Central memory CD4-positive, alpha-beta T cell (primary cell): ENCODE data around the gene RGS10.
A peak's percentile ranks its signal among the peaks of the same experiment; 100 is the strongest.
"Not testable (repeated sequence)": the region's sequence is repeated elsewhere in the genome, so short reads cannot be mapped to it uniquely, and the experiment has no call there.

Experiments used
- DNase-seq: peaks from one replicate; pipeline ENCODE4 v3.0.0; 2022
- total RNA-seq, 3 experiments: gene quantifications; one replicate each; lab custom pipeline; 2026; lab: John Stamatoyannopoulos, UW

Gene RGS10, protein sequence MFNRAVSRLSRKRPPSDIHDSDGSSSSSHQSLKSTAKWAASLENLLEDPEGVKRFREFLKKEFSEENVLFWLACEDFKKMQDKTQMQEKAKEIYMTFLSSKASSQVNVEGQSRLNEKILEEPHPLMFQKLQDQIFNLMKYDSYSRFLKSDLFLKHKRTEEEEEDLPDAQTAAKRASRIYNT
- total RNA-seq = 40.9 to 140 (median 89.2) reads per million in 3 experiments

DNA sequence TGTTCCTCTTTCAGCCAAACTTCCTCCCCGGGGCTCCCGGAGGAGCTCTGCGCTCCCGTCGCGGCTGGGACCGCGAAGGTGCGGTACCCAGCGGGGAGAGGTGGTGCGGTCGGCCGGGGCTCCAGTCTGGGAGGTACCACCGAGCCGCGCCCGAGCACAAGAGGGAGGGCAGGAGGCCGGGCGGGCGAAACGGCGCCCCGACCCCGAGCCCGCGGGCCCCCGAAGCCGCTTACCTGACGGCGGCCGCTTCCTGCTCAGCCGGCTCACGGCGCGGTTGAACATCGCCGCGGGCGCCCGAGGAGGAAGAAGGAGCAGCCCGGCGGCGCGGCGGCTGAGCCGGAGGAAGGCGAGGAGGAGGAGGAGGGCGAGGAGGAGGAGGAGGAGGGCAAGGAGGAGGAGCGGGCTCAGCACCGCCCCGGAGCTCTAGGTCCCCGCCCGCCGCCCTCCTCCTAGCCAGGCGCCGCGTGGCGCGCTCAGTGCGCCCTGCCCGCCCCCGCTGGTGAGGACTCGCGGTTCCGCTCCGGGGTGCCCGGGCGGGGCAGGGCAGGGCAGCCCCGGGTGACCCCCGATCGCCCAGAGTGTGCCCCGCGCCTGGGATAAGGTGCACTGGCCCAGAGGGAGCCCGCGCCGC is at the start of gene RGS10:
TSS of gene RGS10 (minus strand) at position 363 of the 631 bp plus-strand sequence. CDS start at position 282, 81 bp downstream.
- peak; percentile 76 for DNase-seq

DNA sequence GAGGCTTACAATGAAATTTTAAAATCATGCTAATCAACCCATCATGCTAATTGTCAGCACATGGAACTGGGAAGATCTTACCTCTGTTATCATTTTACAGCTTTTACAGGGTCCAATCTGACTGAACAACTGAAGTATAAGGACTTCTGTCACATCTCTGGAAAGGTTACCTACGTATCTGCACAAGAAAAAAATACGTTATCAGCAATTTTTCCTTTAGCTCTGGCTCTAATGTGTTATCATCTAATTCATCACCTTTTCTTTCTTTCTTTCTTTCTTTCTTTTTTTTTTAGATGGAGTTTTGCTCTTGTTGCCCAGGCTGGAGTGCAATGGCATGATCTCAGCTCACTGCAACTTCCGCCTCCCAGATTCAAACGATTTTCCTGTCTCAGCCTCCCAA is 45.6 kb upstream of the RGS10 start:
- no peak for DNase-seq

DNA sequence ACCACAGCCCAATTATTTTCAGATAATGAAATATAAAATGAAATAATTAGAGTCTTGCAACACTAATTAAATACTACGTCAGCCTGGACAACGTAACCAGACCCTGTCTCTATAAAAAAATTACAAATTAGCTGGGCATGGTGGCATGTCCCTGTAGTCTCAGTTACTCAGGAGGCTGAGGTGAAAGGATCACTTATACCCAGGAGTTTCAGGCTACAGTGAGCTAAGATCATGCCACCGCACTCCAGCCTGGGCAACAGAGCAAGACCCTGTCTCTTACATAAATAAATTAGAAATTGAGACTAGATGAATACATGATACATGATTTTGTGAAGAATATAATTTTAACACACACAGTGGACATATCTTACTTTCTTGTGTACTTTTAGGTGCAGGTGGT is 35.8 kb upstream of the RGS10 start:
- DNase-seq = no peak

DNA sequence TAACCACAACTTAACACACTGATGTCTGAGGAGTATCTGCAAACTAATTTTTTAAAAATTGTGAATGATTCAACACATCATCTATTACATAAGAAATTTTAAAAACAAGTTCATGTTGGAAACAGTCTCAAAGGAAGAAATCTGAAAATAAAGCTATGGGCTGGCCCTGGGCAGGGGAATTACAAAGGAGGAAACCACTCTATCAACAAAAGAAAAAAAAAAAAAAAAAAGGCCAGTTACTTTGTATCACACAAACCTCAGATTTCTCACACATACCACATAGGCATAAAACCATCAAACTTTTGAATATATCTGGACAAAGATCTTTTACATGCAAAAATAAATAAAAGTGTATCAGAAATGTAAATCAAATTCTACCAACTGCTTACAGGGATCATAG is 33.5 kb upstream of the RGS10 start:
- peak; percentile 3 for DNase-seq

DNA sequence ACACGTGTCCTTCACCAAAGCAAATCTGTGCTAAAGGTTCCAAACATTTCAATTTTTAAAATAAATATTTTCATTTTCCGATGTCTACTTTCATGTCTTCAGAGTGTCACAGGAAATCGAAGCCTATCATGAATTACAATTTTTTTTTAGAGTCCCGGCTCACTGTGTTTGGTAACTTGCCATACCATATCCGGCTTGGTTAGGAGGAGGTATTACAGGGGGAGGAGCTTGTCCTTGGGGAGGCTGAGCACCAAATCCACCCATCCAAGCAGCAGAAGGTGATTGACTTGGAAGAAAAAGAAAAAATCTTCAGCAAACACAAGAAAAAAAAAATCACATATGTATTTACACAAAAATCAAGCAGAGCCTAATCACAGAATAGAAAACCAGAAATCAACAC is 33.0 kb upstream of the RGS10 start:
- DNase-seq = peak; percentile 60

DNA sequence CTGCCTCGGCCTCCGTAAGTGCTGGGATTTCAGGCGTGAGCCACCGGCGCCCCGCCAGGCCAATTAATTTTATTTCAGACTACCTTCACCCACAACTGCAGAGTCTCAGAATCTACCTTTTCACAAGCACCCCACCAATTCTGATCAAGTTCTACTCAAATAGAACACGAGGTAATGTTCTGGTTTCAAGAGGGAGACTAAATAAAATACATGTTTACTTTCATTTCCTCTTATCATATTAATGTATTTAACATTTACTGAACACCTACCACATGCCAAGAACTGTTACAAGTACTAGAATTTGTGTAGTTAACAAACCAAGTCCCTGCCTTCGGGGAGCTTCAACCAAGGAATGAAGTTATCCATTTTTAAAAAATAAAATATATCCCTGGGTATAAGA is 25.5 kb upstream of the RGS10 start:
- DNase-seq = no peak

DNA sequence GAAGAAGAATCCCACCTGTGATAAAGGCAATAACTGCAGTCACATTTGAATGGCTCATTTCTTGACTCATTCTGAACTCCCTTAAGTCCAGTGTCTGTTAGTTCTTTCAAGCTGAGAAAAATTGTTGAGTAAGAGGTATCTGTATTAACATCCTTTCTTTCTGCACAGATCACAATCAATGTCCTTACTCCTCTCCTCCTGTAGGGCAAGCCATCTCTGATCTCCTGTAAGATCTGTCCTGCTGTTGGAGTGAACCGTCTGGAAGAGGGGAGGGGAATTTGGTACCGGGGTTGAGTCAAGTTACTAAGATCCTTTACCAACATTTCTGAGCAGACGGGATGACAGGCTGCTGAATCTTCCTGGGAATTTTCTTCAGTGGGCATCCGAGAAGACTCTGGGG is 19.6 kb upstream of the RGS10 start:
- no peak for DNase-seq

DNA sequence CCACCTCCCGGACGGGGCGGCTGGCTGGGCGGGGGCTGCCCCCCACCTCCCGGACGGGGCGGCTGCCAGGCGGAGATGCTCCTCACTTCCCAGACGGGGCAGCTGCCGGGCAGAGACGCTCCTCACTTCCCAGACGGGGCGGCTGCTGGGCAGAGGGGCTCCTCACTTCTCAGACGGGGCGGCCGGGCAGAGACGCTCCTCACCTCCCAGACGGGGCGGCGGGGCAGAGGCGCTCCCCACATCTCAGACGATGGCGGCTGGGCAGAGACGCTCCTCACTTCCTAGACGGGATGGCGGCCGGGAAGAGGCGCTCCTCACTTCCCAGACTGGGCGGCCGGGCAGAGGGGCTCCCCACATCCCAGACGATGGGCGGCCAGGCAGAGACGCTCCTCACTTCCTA is 17.0 kb upstream of the RGS10 start:
- not testable (repeated sequence) for DNase-seq

DNA sequence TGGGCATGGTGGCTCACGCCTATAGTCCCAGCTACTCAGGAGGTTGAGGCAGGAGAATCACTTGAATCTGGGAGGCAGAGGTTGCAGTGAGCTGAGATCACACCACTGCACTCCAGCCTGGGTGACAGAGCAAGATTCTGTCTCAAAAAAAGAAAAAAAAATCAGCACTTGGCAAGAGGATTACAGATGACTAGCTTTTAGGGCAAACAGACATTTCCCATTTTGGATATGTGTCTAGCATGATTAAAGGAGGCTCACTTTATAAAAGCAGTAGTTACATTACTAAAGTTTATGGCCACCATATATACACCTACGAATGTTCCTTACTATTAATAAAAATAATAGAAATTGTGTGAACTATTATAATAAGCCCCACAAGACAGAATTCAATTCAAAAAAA is 13.6 kb upstream of the RGS10 start:
- not testable (repeated sequence) for DNase-seq

DNA sequence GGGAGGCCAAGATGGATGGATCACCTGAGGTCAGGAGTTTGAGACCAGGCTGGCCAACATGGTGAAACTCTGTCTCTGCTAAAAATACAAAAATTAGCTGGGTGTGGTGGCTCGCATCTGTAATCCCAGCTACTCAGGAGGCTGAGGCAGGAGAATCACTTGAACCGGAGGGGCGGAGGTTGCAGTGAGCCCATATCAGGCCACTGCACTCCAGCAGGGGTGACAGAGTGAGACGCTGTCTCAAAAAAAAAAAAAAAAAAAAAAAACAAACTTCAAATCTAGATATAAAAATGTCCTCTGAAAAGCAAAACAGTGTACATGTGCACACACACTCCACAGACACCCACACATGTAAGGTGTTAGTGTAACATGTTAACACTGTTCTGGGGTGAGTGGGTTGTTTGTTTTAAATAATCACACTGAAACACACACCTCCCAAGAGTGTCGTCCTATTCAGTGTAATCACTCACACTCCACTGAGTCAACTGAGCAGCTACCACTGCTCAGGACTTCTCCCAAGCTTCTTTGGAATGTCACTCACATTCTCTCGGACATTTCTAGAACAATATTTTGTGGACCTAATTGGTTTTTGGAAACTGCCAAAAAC is 12.8 kb upstream of the RGS10 start:
- no peak for DNase-seq

DNA sequence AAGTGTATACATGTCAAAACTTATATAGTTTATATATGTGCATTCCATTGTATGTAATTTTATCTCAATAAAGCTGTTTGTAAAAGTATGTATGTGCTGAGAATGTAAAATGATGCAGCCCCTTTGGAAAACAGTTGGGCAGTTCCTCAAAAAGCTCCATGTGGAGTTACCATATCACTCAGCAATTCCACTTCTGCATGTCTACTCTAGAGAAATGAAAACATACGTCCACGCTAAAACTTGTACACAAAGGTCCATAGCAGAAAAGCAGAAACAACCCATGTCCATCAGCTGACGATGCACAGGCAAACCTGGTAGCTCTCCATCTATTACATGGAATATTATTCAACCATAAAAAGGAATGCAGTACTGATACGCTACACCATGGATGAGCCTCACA is 8.3 kb upstream of the RGS10 start:
- DNase-seq = no peak

DNA sequence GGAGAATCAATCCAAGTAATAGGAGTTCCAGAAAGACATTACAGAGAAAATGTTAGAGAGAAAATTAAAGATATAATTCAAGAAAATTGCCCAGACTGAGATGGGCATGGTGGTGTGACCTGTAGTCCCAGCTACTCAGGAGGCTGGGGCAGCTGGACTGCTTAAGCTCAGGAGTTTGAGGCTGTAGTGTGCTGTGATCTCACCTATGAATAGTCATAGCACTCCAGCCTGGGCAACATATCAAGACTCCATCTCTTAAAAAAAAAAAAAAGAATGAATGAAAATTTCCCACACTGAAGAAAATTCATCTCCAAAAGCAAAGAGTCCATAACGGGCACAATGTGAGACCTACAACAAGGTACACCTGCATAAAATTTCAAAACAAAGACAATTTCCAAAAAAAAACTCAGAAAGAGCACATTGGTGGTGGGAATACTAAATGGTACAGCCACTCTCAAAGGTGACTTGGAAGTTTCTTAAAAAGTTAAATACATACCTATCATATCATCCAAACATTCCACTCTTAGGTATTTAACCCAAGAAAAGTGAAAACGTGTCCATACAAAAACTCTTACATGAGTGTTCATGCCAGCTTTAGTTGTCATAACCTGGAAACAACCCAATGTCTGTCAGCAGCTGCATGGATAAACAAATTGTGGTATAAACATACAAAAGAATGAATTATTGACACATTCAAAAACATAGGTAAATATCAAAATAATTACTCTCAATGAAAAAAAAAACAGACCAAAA is 6.9 kb upstream of the RGS10 start:
- DNase-seq = no peak

DNA sequence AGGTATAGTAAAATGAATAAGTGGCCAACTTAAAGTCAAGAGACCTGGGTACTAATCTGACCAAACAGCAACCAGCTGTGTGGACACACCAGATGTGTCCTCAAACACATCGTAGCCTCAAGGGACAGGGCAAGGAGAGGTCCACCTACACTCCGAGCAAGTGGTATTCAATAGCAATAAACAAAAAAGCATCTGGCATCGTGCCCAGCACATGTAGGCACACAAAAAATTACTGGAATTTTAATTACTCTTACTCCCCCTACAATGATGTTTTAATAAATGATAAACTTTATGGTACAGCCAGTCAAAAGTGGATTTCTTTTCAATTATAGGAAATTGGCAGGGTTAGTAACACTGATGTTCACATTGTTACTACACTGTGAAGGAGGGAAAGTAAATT is 3.5 kb upstream of the RGS10 start:
- DNase-seq = no peak

DNA sequence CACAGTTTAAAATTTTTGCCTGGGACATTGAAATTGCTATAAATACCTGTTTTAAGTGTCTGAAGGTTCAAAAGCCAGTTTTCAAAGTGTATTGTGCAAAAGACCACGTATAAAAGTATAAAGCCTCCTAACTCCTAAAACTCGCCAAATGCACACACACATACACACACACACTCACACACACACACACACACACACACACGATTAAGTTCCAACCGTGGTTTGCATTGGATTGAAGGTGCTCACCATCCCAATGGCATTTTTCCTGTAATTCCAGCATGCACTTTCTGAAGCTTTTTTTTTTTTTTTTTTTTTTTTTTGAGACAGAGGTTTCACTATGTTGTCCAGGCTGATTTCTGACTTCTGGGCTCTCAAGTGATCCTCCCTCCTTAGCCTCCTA is 2.8 kb upstream of the RGS10 start:
- DNase-seq = no peak

DNA sequence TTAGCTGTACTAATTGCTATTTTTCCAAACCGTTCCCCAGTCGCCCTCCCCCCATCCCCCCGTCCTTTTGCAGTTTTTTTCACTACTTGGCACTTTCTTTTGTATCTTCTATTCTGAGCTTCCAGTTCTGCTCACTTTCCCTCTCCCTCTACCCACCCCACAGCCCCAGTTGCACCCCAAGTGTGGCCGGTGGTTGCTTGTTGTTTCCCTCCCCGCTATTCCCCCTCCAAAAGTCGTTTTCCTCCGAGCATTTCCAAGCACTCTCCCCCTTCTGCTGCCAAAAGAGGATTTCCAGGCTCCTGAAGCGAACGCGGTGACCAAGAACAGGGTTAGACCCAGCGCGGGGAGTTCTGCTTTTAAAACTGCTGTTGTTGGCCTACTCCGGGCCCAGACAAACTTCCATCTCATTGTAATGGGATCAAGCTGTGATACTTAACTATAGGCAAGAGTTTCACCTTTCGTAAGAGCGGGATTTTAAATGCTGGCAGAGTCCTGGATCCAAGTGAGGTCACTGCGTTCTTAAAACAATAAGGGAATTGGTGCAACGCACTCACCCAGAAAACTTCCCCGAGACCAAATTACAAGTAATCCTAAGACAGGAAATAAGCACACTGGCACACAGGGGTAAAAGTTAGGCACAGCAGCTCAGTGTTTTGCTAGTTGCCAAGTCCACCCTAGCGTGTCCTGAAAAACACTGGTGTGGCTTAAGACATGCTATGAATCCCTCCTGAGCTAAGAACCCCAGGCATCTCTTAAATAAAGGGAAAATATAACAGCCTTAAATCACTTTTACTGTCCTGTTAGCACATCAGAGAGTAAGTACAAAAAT is 1.5 kb upstream of the RGS10 start:
- no peak for DNase-seq

DNA sequence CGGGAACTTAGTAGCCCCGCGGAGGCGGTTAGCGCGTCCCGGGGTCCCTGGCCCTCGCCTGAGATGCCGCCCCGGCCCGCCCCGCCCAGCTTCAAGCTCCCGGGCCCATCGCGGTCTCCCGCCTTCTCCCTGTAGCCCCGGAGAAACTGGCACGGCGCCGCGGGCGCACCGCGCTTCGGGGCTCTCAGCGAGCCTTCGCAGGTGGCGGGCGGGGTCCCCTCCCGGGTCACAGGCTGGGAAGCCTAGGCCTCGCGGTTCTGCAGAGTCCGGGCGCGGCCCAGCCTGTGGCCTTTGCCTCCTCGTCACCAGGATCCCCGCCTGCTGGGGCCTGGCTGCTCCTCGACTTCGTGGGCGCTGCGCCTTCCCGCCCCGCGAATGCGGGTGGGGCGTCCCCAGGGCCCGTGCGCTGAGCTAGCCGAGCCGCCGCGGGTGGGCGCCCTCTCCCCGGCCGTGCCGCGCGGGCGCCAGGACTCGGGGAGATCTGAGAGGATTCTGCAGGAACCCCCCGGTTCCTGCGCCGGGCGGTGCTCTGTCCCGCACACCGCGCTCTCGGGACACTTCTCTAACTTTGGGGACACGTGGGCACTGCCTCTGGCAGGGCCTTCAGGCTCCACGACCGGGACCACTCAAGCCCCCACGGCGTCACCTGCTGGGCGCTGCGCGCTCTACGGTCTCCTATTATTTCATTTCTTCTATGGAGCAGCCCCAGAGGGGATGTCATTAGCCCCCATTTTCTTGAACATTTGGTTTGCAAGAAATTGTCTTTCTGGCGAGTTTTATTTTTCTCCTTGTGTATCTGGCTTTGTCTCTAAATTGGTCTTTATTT is 682 bp upstream of the RGS10 start:
- DNase-seq = peak; percentile 53

DNA sequence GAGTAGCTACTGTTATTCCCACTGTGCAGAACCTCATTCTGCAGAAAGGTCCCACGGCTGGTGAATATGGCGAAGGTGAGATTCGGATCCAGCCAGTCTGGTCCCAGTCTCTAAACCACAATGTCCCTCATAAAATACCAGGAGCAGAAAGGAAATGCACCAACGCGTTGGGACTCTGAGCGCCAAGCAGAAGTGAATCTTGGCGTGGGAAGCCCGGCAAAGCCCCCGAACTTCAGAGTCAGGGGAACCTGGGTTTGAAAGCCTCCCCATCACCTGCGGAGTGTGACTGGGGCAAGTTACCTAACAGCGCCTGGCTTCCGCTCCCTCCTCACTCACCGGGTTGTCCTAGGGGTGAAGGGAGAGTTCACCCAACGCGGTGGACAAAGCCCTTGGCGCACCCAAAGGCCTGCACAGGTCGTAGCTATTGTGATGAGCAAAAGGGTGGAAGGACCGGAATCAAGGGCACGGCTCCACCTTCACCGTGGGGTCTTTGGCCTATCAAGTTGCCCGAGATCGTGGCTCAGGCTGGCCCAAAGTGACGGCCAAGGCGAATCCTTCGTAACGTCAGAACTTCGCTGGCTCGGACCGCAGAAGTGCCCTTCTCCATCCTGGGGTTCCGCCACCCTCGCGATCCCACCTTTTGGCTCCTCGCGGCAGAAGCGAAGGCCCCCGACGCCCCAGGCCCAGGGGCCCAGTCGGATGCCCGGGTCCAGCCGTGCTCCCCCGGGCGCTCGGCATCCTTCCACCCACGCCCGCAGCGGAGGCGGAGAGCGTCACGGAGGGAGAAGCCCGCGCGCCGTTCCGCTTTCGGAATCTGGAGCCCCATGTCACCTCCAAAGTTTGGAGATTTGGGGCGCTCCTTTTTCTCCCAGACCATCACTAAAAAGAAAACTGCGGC is 811 bp downstream of the RGS10 start:
- peak; percentile 35 for DNase-seq

DNA sequence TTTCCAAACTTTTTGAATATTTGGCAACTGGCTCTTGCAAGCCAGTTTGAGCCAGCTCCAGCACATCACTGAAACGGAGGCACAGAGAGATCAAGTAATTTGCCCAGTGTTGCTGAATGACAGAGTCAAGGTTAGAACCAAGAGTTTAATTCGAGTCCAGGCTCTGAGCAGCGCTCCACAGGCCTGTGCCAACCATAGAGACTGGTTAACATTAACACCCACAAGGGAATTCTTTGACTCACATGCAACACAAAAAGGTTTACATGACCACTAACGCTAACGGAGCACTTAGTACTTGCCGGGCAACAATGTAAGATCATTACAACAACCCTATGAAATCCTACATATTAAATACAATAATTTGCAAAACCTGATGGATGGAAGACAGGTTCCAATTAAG is 1.5 kb downstream of the RGS10 start:
- DNase-seq = no peak

DNA sequence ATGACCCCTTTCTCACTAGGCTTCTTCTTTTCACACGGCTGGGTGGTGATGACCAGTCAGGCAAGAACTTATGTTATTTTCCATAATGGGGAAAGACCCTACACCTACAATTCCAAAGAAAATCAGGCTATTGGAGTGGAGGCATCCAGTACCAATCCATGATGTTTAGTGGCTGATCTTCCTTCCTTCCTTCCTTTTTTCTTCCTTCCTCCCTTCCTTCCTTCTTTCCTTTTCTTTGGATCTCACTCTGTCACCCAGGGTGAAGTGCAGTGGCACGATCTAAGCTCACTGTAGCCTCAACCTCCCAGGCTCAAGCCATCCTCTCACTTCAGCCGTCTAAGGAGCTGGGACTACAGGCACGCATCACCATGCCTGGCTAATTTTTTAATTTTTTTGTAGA is 2.5 kb downstream of the RGS10 start:
- DNase-seq = no peak

DNA sequence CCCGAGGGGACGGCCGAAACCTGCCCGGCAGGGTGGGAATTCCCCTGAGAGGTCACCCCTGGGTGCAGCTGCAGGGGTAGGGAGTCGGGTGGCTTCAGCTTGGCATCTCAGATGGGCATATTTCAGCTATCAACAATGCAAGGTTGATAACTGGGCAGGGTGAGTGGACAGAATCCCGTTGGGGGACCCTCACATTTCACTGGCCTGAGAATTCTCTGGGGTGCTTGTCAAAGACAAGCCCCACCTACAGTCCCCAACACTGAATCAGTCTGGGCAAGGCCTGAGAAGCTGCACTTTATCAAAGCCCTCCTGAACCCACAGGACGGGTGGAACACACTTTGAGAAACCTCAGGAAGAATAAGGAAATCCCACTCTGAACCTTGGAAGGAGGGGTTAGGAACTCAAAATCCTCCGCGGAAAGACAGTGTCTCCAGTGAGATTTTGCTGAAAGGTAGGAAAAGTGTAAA is 3.1 kb downstream of the RGS10 start:
- DNase-seq = no peak
